GM12878 (cell line): ENCODE data around the gene TMEM14C. TPM values are rescaled to one million over a fixed set of nuclear protein-coding genes. Genes with fewer than 3 reads are reported as not detected.

ENCODE experiments used
- CBX5 ChIP-seq: sonication (generic); IDR thresholded peaks from 2 replicates; pipeline ENCODE4 v1.6.1; 2016; ENCODE audit warnings: low read depth, moderate library complexity, mild to moderate bottlenecking, inconsistent platforms
- EP300 ChIP-seq, 2 experiments: fragments of 150-350 bp in 1 of 2; IDR thresholded peaks; 2 replicates each; pipeline ENCODE4 v1.6.1; 2011 to 2012; ENCODE audit warnings: low read depth in 2 of 2, low read length in 2 of 2, borderline replicate concordance in 1 of 2, improper control_type of control experiment in 1 of 2, inconsistent platforms in 1 of 2; ENCODE audit not compliant: control insufficient read depth in 1 of 2
- FOS ChIP-seq: IDR thresholded peaks from 3 replicates; pipeline ENCODE4 v1.6.1; 2011; ENCODE audit warnings: borderline replicate concordance; ENCODE audit not compliant: insufficient read length; ENCODE audit errors: extremely low read depth
- IKZF1 ChIP-seq: fragments of 450-650 bp; conservative IDR thresholded peaks from 2 replicates; pipeline ENCODE4 v1.6.1; 2017; ENCODE audit warnings: antibody characterized with exemption, mild to moderate bottlenecking
- MLLT1 ChIP-seq: fragments of 450-650 bp; IDR thresholded peaks from 2 replicates; pipeline ENCODE4 v1.6.1; 2016; ENCODE audit warnings: mild to moderate bottlenecking
- NBN ChIP-seq: fragments of 450-650 bp; IDR thresholded peaks from 2 replicates; pipeline ENCODE4 v1.6.1; 2016
- RCOR1 ChIP-seq: conservative IDR thresholded peaks from 2 replicates; pipeline ENCODE4 v1.6.1; 2012; ENCODE audit warnings: low read depth, low read length, improper control_type of control experiment
- REST ChIP-seq: IDR thresholded peaks from 2 replicates; pipeline ENCODE4 v1.6.1; 2012; ENCODE audit warnings: mild to moderate bottlenecking, low read depth, low read length
- SREBF1 ChIP-seq: IDR thresholded peaks from 2 replicates; pipeline ENCODE4 v1.6.1; 2012; ENCODE audit warnings: mild to moderate bottlenecking, low read length
- STAT3 ChIP-seq: IDR thresholded peaks from 2 replicates; pipeline ENCODE4 v1.6.1; 2011; ENCODE audit warnings: low read depth, low read length, improper control_type of control experiment
- WRNIP1 ChIP-seq: IDR thresholded peaks from 2 replicates; pipeline ENCODE4 v1.6.1; 2011; ENCODE audit warnings: low read depth, low read length, improper control_type of control experiment, borderline replicate concordance
- ZBED1 ChIP-seq: IDR thresholded peaks from 2 replicates; pipeline ENCODE4 v1.6.1; 2016; ENCODE audit warnings: borderline replicate concordance
- ZNF207 ChIP-seq: fragments of 450-650 bp; IDR thresholded peaks from 2 replicates; pipeline ENCODE4 v1.6.1; 2014; ENCODE audit warnings: antibody characterized with exemption, mild to moderate bottlenecking, borderline replicate concordance
- ZZZ3 ChIP-seq: IDR thresholded peaks from 2 replicates; pipeline ENCODE4 v1.6.1; 2011; ENCODE audit warnings: low read depth; ENCODE audit not compliant: control insufficient read depth, insufficient read length
- polyA plus RNA-seq, 11 experiments: library from polyadenylated mRNA; depleted of rRNA in 4 of 11; unstranded in 6 of 11; stranded (reverse) in 5 of 11; fragments of >200 nt; fragmentation: Nextera tagmentation in 4 of 11; fragmentation: Illumina TruSeq in 1 of 11; extraction: Ambion mirVana in 4 of 11; extraction: Trizol in 1 of 11; gene quantifications; 1 replicate in 1 of 11; 2 replicates in 10 of 11; pipeline versions ENCODE4 v1.2.1 to v1.2.3, GENCODE V29; 2011 to 2016; ENCODE audit warnings: inconsistent platforms in 2 of 11, missing spikeins in 2 of 11, low read depth in 1 of 11
- total RNA-seq, 4 experiments: library from RNA; depleted of rRNA in 3 of 4; stranded (reverse); fragments of >200 nt in 3 of 4; fragmentation: Illumina TruSeq in 1 of 4; extraction: Trizol in 1 of 4; gene quantifications; 2 replicates each; pipeline versions ENCODE4 v1.2.1 to v1.2.3, GENCODE V29; 2013 to 2021

The TMEM14C gene
- total and polyA plus RNA-seq, 10 of the 15 experiments (the other 5 are each of a cell fraction or from before 2014, with no cell fraction given): 66.0 to 224 (median 134) TPM

DNA sequence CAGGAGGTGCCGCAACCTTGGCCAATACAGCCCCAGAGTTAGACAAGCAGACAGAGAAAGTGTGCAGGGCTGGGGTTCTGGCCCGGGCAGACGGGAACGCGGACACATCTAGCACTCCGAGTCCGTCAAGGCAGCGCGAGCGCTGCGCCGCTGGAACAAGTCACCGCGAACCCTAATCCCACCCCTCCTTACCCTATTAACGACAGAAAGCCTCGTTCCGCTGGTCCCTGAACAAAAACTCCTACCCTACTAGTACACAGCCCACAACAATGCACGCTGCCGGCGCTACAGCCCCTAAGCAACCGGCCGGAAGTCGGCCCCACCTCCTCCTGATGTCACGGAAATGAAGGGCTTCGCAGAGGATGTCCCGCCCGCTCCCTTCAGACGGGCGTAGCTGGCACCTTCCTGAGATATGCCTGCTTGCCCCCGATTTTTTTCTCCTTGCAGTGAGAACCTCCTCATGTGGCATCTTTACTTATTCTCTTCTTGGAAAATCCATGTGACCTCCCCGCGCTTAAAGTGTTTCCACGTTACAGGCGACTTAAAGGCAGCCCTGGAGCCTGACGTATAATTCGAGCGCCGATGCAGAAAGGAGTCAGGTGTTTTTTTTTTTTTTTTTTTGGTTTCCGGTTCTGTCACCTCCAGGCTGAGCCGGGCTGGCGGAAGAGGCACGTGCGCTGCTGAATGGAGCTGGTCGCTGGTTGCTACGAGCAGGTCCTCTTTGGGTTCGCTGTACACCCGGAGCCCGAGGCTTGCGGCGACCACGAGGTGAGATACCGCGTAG lies 28.4 kb upstream of the TMEM14C start, which contains the start of the genes C6orf52 and PAK1IP1 (continued):
- TF ChIP-seq REST (no peak), STAT3 (no peak), FOS (no peak), SREBF1 (no peak; the same call in 1 of the 2 replicates), ZNF207 (peak; percentile 99), IKZF1 (peak; percentile 80), CBX5 (peak; percentile 85), WRNIP1 (no peak), MLLT1 (peak; percentile 68; the same call in 1 of the 2 replicates), NBN (peak; percentile 99), RCOR1 (no peak), EP300 (IDR thresholded peaks at IDR 0.05; ENCODE audit: borderline replicate concordance in 1 of 2, control insufficient read depth in 1 of 2, low read depth in 2 of 2, low read length in 2 of 2) (0 out of 4 replicates have a peak, but pooled peaks of 1 of the 2 experiments have one; percentile 60), ZZZ3 (no peak), ZBED1 (0 out of 2 replicates have a peak, but pooled peaks have one; percentile 56)
